Measurements from ENCODE around the gene CCNYL1.

GRCh38 chr2:207670887-207671286 is 40.6 kb upstream of the CCNYL1 start:
- no peak for TF ChIP-seq CTCF (IDR thresholded peaks at IDR 0.05)
- TF ChIP-seq POLR2A (IDR thresholded peaks at IDR 0.05), result no peak
- TF ChIP-seq EP300 (IDR thresholded peaks at IDR 0.05; ENCODE audit: low read depth), result no peak
- no peak for TF ChIP-seq POLR2AphosphoS5 (IDR thresholded peaks at IDR 0.05)

Data from transverse colon (tissue), 4 donors.